T-helper 1 cell treated with Interleukin-12 subunit alpha and Interleukin-12 subunit beta and Interleukin-4 antibody, amounts not matched to agents 30 μg/mL and 1 μg/mL, for 36 hours (primary cell): ENCODE data around the gene CNTNAP3B.
"Not testable (repeated sequence)": the region's sequence is repeated elsewhere in the genome, so short reads cannot be mapped to it uniquely, and the experiment has no call there.

ENCODE experiments used
- H3K27ac Mint-ChIP-seq: one replicate; pipeline ENCODE4 v1.8.0; 2021; ENCODE audit warnings: mild to moderate bottlenecking, mixed read lengths
- H3K27me3 Mint-ChIP-seq: one replicate; pipeline ENCODE4 v1.8.0; 2021; ENCODE audit warnings: low read depth, mixed read lengths
- H3K36me3 Mint-ChIP-seq: one replicate; pipeline ENCODE4 v1.8.0; 2021; ENCODE audit warnings: low read depth, mixed read lengths
- H3K4me1 Mint-ChIP-seq: one replicate; pipeline ENCODE4 v1.8.0; 2021; ENCODE audit warnings: low read depth, mixed read lengths
- H3K4me3 Mint-ChIP-seq: one replicate; pipeline ENCODE4 v1.8.0; 2021; ENCODE audit warnings: mild to moderate bottlenecking, moderate library complexity, mixed read lengths
- H3K9me3 Mint-ChIP-seq: one replicate; pipeline ENCODE4 v1.8.0; 2021; ENCODE audit warnings: mixed read lengths

Gene CNTNAP3B

GRCh38 chr9:41898720-41899343 lies 230.4 kb downstream of the CNTNAP3B start:
- not testable (repeated sequence) for H3K4me3 Mint-ChIP-seq, H3K36me3 Mint-ChIP-seq, H3K27ac Mint-ChIP-seq, H3K4me1 Mint-ChIP-seq, H3K27me3 Mint-ChIP-seq, H3K9me3 Mint-ChIP-seq

GRCh38 chr9:41874557-41874956 lies 254.7 kb downstream of the CNTNAP3B start:
- not testable (repeated sequence) for H3K9me3 Mint-ChIP-seq, H3K27me3 Mint-ChIP-seq, H3K4me1 Mint-ChIP-seq, H3K4me3 Mint-ChIP-seq, H3K27ac Mint-ChIP-seq, H3K36me3 Mint-ChIP-seq

GRCh38 chr9:41855422-41855821 lies 273.8 kb downstream of the CNTNAP3B start:
- not testable (repeated sequence) for H3K27ac Mint-ChIP-seq, H3K4me3 Mint-ChIP-seq, H3K9me3 Mint-ChIP-seq, H3K36me3 Mint-ChIP-seq, H3K27me3 Mint-ChIP-seq, H3K4me1 Mint-ChIP-seq

GRCh38 chr9:41851848-41852740 lies 277.1 kb downstream of the CNTNAP3B start:
- H3K27me3 Mint-ChIP-seq, H3K4me1 Mint-ChIP-seq, H3K9me3 Mint-ChIP-seq: not testable (repeated sequence)

GRCh38 chr9:41847829-41848228 lies 281.4 kb downstream of the CNTNAP3B start:
- H3K27me3 Mint-ChIP-seq, H3K4me3 Mint-ChIP-seq, H3K36me3 Mint-ChIP-seq, H3K9me3 Mint-ChIP-seq, H3K27ac Mint-ChIP-seq, H3K4me1 Mint-ChIP-seq: not testable (repeated sequence)

More at GRCh38 chr9:41851848-41852740, 277.1 kb downstream of the CNTNAP3B start:
- not testable (repeated sequence) for H3K36me3 Mint-ChIP-seq, H3K27ac Mint-ChIP-seq, H3K4me3 Mint-ChIP-seq
